Ascending aorta (tissue), 2 donors: ENCODE measurements around the gene MED25. TPM values are rescaled to one million over a fixed set of nuclear protein-coding genes. Genes with fewer than 3 reads are reported as not detected.
A peak's percentile ranks its signal among the peaks of the same experiment; 100 is the strongest.

Source experiments
- DNase-seq, 2 donors: peaks; one replicate each; pipeline ENCODE4 v3.0.0-alpha.2; 2019; ENCODE audit warnings: low spot score in 2 of 2
- H3K27ac ChIP-seq, 2 donors: fragments of 200-600 bp; sonication (generic); one replicate each; pipeline ENCODE4 v1.5.1; 2016 to 2017; ENCODE audit warnings: mild to moderate bottlenecking in 1 of 2
- H3K27me3 ChIP-seq: fragments of 200-600 bp; sonication (generic); one replicate; pipeline ENCODE4 v1.5.1; 2017
- H3K36me3 ChIP-seq, 2 donors: fragments of 200-600 bp; sonication (generic); one replicate each; pipeline ENCODE4 v1.5.1; 2016
- H3K4me1 ChIP-seq, 2 donors: fragments of 200-600 bp; sonication (generic); one replicate each; pipeline ENCODE4 v1.5.1; 2016 to 2017; ENCODE audit warnings: mild to moderate bottlenecking in 1 of 2
- H3K4me3 ChIP-seq, 2 donors: fragments of 200-600 bp; sonication (generic); one replicate each; pipeline ENCODE4 v1.5.1; 2016 to 2017; ENCODE audit warnings: mild to moderate bottlenecking in 1 of 2
- H3K9me3 ChIP-seq, 2 donors: fragments of 200-600 bp; sonication (generic); one replicate each; pipeline ENCODE4 v1.5.1; 2016
- CTCF ChIP-seq, 3 experiments: fragments of 200-600 bp in 2 of 3; fragments of 450-650 bp in 1 of 3; sonication (generic) in 2 of 3; IDR thresholded peaks; one replicate each; pipeline ENCODE4 v1.5.1; 2016 to 2019; ENCODE audit warnings: antibody characterized with exemption in 3 of 3, mild to moderate bottlenecking in 1 of 3, moderate library complexity in 1 of 3
- intact Hi-C: fragments of 100-400 bp; cut with DNase I; formaldehyde crosslinking; loops from one replicate; pipeline ENCODE4 v1.15.1; 2023
- total RNA-seq: library from RNA; depleted of rRNA; stranded (reverse); fragments of >200 nt; gene quantifications from one replicate; pipeline ENCODE4 v1.1.0, GENCODE V29; 2016

MED25 gene
- total RNA-seq, 1 donor from 2014 or later = 54.0 TPM

DNA sequence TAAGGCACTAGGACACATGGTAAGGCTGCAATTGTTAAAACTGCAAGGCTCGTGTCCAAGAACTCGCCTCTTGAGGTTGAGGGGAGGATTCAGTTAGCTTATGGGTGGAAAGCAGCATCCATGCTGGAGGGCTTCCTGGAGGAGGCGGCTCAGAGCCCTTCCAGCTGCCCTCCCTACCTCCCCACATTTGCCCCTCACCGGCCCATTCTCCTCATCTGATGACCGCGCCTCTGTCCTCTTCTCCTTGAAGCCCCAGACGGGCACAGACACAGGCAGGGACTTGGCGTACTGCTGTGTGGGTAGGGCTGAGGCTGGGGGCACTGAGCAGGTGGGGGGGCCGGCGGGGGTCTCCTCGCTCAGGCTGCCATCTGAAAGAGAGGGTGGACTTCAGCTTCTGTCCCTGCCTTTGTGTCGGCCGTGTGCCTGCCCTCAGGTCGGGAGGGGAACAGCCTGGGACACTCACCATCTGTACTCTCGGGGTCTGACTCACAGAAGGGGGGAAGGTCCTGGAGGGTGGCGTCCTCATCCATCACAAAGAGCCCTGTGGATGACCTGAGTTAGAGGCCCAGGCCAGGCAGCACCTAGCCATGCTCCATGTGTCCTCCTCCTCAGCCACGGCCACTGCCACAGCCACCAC lies 53.4 kb downstream of the MED25 start:
- peaks cover 0 to 6% of the 10 kb centered on the region in 2 donors for H3K36me3 ChIP-seq
- H3K4me3 ChIP-seq = no peak overlapping the region
- no peak for TF ChIP-seq CTCF (IDR thresholded peaks at IDR 0.05)
- H3K27me3 ChIP-seq = no peaks in the 10 kb centered on the region
- peaks cover 9 to 30% of the 10 kb centered on the region in 2 donors for H3K4me1 ChIP-seq
- DNase-seq = no peak
- no peak overlapping the region for H3K27ac ChIP-seq
- intact Hi-C loops = no loop called here
- no peaks in the 10 kb centered on the region for H3K9me3 ChIP-seq

- no peak overlapping the region for H3K27ac ChIP-seq
- no peak overlapping the region for H3K4me3 ChIP-seq
- peaks cover 0 to 6% of the 10 kb centered on the region in 2 donors for H3K36me3 ChIP-seq
- TF ChIP-seq CTCF (IDR thresholded peaks at IDR 0.05) = no peak
- H3K4me1 ChIP-seq = peaks cover 4 to 28% of the 10 kb centered on the region in 2 donors
- intact Hi-C loops = no loop called here
- no peak for DNase-seq
- H3K9me3 ChIP-seq = no peaks in the 10 kb centered on the region
- H3K27me3 ChIP-seq = no peaks in the 10 kb centered on the region
Observed at GRCh38 chr19:49872245-49873128, 54.4 kb downstream of the MED25 start.

- H3K36me3 ChIP-seq = peaks cover 0 to 6% of the 10 kb centered on the region in 2 donors
- no peak for DNase-seq
- H3K9me3 ChIP-seq = no peaks in the 10 kb centered on the region
- H3K27me3 ChIP-seq = no peaks in the 10 kb centered on the region
- peaks cover 4 to 29% of the 10 kb centered on the region in 2 donors for H3K4me1 ChIP-seq
- no peak overlapping the region for H3K27ac ChIP-seq
- intact Hi-C loops = no loop called here
- H3K4me3 ChIP-seq = no peak overlapping the region
- no peak for TF ChIP-seq CTCF (IDR thresholded peaks at IDR 0.05)
Observed at GRCh38 chr19:49873129-49873521, 55.0 kb downstream of the MED25 start.

DNA sequence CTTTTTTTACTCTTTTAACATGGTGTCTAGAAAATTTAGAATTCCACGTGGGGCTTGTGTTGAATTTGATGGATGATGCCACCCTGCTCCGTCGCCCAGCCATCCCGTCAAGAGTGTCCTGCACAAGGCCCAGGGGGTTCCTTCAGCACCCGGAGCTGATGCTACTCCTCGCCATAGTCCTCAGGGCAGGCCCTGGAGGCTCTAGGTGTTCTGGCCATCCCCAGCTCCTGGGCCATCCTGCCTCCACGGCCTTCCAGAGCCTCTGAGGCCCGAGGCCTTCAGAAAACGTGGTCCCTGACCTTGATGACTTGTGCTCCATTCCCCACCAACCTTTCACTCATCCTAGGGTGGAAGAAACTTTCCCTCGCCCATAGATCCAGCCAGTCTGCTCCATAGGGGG lies 55.7 kb downstream of the MED25 start:
- H3K27me3 ChIP-seq = no peaks in the 10 kb centered on the region
- intact Hi-C loops = no loop called here
- peaks cover under 1 to 6% of the 10 kb centered on the region in 2 donors for H3K36me3 ChIP-seq
- H3K4me3 ChIP-seq = no peak overlapping the region
- no peak for TF ChIP-seq CTCF (IDR thresholded peaks at IDR 0.05)
- DNase-seq = no peak
- no peak overlapping the region for H3K27ac ChIP-seq
- H3K9me3 ChIP-seq = no peaks in the 10 kb centered on the region
- H3K4me1 ChIP-seq = peaks cover 8 to 30% of the 10 kb centered on the region in 2 donors

GRCh38 chr19:49874503-49875157 lies 56.5 kb downstream of the MED25 start:
- H3K27ac ChIP-seq = peak overlapping the region in 1 of 2 donors; percentile 99
- no peak for DNase-seq

More at GRCh38 chr19:49874503-49875157, 56.5 kb downstream of the MED25 start:
- TF ChIP-seq CTCF (IDR thresholded peaks at IDR 0.05) = no peak
- H3K36me3 ChIP-seq = peaks cover 8 to 12% of the 10 kb centered on the region in 2 donors
- H3K9me3 ChIP-seq = no peaks in the 10 kb centered on the region
- no peaks in the 10 kb centered on the region for H3K27me3 ChIP-seq
- intact Hi-C loops = no loop called here
- no peak overlapping the region for H3K4me3 ChIP-seq
- peaks cover 11 to 33% of the 10 kb centered on the region in 2 donors for H3K4me1 ChIP-seq
